ENCODE data around the gene MSMP.

Gene MSMP

DNA sequence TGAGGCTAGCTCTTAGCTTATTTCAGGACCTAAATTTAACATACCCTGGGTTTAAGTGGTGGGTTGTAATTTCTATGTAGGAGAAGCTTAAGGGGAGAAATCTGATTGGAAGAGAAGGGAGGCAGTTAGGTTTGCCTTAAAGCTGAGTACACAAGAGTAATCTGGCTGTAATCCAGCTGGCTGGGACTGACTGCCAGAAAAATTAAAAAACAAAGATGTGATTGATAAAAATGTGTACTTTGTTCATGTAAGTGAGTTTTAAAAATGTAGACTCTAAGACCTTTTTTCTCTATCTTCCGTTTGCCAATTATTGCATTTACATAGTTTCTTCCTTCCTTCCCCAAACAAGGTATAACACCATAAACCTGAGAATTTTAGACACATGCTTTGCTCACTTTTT is 17.5 kb upstream of the MSMP start:
- no peak for DNase-seq (ENCODE audit: low read depth, low spot score)

DNA sequence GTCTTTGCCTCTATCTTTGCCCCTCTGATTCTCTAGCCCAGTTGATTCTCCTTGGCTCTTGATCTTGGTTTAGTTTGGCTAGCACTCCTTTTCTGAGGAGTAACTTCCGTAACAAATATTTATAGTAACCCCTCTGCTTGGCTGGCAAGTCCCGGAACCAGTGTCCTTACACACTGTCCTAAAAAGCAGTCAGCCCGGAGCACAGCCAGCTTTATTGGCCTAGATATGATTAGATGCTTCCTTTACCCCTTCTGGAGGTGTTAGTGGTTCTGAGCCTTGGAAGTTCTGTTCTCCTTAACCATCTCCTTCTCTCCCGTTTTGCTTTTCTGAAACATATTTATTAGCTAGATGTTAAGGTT is 17.0 kb upstream of the MSMP start:
- no peak for DNase-seq (ENCODE audit: low read depth, low spot score)

DNA sequence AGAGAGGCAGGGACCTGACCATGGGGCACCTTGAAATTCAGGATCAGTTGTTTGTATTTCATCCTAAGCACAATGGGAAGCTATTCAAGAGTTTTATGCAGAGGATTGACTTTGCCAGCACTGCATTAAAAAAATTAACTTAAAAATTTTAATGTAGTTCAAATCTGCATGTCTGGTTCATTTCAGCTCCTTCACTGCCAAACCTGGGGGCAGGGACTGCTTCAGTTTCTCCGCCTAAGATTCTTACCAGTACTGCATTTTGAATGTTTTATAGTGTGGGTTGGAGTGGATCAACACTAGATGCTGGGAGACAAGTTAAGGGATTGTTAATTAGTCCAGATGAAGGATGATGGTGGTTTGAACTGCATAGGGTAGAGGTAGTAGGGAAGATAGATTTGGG is 15.7 kb upstream of the MSMP start:
- DNase-seq (ENCODE audit: low read depth, low spot score) = no peak

DNA sequence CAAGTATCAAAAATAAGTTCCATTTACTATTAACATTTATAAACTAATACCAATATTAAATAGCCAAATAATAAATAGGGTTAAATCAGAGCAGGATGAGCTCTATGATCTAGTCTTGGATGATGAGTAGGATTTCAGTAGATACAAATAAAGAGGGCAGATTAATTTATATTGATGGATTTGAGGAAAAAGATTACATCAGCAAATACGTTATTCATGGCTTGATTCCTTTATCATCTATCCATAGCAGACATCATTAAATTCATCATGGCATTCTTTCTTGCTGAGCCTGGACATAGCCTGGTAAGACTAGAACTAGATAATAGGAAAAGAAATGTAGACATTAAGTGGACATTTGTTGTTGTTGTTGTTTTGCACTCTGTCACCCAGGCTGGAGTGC is 13.4 kb upstream of the MSMP start:
- no peak for DNase-seq (ENCODE audit: low read depth, low spot score)

DNA sequence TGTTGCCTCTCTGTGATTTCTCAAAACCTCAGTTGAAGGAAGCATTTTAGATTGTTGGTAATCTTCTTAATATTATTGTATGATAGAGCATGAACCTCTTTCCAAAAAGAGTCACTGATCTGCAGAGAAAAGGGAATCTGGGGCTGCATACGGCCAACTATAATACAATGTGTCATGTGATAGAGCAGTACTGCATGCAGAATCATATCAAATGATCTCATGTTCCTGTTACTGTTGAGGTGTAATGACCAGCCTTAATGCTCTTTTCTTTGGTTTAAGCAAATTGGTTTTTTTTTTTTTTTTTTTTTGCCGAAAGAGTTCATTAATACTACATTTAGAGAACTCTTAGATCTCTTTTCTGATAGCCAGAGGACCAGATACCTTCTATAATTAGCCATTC is 12.9 kb upstream of the MSMP start:
- no peak for DNase-seq (ENCODE audit: low read depth, low spot score)

DNA sequence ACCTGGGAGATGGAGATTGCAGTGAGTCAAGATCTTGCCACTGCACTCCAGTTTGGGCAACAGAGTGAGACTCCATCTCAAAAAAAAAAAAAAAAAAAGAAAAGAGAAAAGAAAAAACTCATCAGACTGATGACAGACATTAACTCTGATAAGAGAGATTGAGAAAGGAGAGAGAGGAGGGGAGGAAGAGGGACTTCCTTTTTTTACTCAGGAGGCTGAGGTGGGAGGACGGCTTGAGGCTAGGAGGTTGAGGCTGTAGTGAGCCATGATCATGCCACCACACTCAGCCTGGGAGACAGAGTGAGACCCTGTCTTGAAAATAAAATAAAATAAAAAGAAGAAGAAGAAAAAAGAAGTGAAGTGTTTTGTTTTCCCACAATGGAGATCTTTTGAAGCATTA is 9.7 kb upstream of the MSMP start:
- DNase-seq (ENCODE audit: low read depth, low spot score) = no peak

DNA sequence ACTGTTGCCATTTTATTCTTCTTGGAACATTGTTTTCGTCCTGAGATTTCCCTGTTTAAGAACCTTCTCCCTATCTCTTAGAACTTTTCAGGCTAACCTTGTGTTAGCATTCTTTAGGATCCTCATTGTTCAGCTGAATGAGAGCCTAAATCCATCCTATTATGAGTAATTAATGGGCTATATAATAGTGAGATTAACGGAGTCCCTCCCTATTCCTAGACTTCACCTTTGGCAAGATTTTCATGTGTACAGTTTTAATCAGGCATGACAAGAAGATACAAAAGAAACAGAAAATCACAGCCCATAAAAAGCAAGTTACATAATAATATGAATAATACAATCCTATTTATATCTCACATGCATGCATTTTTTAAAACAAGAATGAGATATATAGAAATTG is 9.1 kb upstream of the MSMP start:
- DNase-seq (ENCODE audit: low read depth, low spot score) = no peak

DNA sequence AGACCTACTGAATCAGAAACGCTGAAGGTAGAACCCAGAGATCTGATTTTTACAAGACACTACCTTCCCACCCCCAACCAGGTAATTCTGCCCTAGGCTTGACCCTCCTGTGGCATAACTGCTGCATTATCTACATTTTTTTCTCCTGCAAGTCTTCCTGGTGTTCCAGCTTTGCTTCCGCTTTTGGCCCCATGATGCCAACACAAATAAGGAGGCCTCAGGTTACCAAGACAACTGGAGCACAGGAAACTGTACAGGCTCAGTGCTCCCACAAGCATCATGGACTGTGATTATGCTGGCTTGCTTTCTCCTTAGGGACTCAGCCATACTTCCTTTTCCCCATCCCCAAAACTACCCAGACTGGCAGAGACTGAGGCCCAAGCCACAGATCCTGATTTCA is 6.6 kb upstream of the MSMP start:
- no peak for DNase-seq (ENCODE audit: low read depth, low spot score)

DNA sequence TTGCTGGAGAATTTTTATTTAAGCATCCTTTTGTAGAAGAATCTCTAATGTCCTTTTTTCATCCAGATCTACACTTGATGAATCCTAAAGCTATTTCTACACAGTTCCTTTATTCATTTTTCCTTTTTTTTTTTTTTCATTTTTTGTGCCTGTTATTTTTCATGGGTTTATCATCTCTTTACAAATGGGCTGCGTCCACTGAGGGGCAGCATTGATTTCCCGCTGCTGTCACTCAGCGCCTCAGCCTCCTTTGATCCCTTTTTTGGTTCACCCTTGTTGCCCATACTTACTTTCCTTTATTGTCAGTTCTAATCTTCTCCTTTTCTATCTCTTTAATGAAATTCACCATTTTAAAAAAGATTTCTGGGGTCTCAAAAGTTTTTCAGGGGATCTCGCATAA is 5.7 kb upstream of the MSMP start:
- DNase-seq (ENCODE audit: low read depth, low spot score) = no peak

DNA sequence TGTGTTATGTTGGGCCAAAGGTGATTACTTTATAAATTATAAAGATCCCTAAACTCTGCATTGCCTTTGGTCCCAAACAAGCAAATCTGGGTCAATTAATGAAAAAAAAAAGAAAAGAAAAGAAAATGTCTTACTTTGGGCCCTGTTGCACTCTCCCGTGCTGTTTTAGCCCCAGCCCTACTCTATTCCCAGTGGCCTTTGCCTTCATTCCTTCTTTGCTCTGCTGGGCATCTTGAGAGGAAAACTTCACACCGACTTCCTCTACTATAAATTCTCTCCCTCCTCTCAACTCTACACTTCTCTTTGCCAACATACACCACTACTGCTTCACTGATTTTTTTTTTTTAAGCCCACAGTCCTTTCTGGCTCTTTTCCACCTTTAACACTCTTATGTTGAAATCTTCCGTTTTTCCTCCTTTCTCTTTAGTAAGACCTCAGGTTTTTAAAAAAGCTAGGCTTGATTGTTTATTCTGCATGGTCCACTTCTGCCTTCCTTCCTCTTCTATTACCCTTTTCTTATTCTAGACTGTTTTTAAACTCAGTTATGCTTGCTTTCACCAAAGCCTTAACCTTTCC is 4.5 kb upstream of the MSMP start:
- no peak for DNase-seq (ENCODE audit: low read depth, low spot score)

DNA sequence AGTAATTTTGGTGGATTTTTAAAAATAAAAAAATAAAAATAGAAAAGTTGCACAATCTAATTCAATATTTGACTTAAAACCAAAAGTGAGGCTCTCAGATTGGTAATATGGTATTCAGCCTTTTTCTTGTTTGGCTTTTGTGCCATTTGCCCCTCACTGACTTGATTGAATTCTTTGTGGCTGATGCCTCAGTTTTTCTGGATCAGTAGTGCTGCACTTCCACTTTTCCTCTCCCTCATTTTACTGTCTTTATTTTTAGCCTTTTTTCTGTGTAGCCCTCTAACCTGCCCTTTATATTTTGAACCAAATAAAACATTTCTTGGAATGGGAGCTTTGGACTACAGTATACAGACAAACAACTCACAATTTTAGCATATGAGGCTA is 3.8 kb upstream of the MSMP start:
- no peak for DNase-seq (ENCODE audit: low read depth, low spot score)

DNA sequence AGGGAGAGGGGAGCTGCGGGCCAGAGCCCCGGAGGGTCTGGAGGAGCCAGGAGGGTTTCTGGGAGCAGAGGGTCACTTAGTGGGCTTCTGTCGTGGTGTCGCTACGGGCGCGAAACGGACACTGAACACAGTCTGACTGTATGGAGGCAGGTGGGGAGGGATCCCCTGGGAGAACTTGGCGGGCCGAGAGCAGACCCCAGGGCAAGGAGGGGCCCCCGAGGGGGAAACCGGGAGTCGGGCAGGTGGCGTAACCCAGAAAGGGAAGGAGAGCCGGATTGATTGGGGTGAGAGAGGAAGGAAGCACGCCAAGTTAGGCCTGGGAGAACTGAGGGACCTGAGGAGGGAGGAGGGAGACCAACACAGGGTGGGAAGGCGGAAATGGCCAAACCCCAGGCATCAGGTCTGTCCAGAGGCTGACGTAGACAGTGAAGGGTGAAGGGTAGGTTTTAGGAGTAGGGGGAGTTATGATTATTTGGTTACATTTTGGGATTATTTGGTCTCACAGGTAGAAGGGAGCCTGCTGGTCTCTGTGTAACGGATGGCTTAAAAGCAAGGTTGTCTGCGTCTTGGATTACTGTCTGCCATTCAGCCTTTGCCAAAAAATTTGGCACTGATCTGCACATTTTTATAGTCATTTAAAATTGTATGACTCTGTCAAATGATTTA is 3.3 kb upstream of the MSMP start:
- peak; percentile 63 for DNase-seq (ENCODE audit: low read depth, low spot score)

DNA sequence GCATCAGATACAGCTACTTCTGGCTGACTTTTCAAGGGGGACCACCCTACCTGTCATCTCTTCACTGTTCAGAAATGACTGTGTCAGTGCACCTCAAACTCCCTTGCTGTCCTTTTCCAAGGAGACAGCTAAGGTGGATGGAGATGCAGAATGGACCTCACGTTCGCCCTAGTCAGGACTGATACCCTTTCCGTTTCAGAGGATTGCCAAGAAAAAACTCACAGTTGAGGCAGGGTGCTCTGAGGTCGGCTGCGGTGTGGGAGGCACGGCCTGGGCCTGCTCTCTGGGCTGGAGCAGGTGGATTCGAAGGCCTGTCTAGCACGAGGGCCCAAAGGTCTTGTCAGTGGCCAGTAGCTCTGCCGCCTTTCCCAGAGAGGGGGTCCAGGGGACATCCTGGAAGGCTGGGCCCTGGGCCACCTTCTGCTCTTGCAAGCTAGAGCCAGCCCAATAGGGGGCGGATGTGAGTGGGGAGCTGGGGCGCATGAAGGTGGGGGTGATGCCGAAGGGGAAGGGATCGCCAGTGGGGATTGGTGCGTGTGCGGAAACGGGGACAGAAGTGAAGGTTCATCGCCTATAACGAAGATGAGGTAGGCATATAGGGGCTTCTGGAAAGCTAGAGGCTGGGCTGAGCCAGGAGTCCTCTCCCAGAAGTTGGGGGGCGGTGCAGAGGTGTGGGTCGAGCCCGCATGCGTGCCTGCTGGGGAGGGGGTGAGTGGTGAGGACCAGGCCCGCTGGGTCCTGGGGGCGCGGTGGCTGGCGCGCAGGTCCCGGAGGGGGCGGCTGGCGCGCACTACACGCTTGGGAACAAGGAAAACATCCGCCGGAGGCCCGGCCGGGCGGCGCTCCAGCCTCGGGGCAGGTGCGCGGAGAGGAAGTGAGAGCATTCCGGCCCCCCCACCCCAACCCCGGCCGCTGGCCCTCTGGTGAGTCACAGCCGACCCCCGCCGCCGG is 2.5 kb upstream of the MSMP start:
- peak; percentile 71 for DNase-seq (ENCODE audit: low read depth, low spot score)

DNA sequence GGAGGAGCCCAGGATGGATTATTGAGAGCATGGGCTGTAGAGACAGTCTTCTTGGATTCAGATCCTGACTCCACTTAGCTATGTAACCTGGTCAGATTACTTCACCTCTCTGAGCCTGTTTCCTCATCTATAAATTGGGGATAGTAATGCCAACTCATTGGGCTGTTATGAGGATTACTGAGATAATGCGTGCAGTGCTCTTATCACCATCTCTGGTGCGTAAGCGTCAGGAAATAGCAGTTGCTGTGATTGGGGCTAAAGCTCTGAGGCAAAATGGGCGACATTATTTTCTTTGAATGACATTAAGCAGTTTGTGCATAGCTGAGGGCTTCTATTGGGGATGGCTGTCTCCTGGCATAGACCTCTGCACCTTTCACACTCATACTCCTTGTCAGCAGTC is 995 bp upstream of the MSMP start:
- DNase-seq (ENCODE audit: low read depth, low spot score) = no peak

DNA sequence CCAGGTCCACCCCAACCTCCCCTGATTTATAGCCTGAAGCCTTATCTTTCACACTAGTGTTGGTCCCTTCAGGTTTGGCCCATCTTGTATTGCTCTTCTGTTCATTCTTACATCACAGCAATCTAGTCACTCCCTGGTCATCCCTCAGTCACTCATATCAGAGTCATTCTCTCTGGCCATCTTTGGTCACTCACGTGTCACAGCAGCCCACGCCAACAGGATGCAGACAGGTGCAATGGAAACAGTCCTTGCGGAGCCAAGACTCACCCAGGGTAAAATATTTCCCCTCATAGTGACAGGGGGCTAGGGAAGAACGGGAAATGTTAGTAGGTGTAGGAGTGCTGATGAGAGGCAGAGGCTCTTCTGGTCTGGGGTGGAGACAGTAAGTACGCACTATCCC is 610 bp downstream of the MSMP start:
- DNase-seq (ENCODE audit: low read depth, low spot score) = no peak

DNA sequence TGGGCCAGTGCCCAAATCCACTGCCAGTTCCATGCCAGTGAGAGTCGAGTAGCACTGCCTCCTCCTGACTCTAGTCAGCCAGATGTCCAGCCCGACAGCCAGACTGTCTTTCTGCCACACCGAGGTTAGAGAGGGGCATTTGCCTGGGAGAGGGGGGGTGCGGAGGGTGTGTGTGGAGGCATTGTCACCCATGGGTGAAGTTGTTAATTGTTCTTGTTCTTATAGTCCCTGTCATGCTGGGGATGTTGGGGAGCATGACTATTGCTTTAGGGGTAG is 3.9 kb downstream of the MSMP start:
- DNase-seq (ENCODE audit: low read depth, low spot score) = no peak

DNA sequence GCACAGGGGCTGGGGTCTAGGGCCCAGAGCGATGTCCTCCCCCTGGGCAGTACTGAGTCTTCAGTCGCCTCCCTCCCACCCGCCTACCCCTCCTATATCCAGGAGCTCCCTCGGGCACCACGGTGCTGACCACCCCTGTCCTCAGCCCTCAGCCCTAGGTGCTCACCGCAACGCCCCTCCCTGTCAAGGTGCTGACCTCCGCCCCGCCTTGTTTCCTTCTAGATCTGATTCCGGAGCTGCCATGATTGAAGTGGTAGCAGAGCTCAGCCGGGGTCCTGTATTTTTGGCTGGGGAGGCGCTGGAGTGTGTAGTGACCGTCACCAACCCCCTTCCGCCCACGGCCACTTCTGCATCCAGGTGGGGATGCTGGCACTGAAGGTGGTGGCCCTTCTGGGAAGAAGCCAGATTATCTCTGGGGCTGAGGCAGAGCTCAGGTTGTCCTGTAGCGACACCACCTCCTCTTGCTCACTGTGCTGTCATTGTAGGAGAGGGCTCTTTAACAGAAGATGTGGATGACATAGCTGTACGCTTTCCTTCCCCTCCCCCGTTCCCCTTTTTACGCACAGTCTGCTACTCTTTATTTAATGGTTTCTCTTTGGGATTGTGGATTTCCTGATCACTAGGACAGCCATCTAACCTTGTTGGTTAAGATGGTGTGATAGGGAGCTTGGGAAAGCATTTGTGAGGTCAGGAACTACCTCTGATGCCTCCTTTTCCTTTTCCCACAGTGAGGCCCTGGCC is 4.4 kb downstream of the MSMP start:
- DNase-seq (ENCODE audit: low read depth, low spot score) = no peak

DNA sequence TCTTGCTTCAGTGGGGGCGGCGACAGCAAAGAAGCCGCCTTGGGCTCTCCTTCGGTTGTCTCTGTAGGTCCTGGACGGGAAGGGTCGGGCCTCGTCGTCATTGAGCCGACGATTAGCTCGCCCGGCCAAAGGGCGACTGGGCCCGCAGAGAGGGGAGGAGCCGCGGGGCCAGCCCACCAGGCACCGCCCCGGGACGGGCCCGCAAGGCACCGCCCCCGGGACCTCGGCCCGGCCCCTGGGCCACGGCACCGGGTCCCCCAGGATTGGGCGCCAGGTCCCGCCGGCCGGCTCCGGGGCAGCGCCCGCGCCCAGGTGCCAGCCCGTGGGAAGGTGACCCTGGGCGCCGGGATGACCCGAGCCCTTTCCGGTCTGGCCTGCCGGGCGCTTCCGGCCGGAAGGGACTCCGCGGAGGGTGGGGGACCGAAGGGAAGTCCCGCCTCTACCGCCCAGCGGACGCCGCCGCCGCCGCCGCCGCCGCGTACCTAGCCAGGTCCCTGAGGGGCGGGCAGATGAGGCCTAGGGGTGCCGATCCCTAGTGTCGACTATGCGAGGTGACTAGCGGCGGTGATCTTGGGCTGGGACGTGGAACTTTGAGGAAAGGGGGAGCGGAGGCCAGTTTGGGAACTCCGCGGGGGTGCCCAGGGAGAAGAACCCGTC is 5.1 kb downstream of the MSMP start, which contains the start of the genes GBA2 and RGP1:
Gene GBA2 (minus strand): TSS at position 371 of the 657 bp plus-strand sequence. CDS start 524 bp downstream, outside the sequence.
Gene RGP1 (plus strand): TSS at position 430 of the 657 bp plus-strand sequence. CDS start 469 bp downstream, outside the sequence.
- DNase-seq (ENCODE audit: low read depth, low spot score) = peak; percentile 78

DNA sequence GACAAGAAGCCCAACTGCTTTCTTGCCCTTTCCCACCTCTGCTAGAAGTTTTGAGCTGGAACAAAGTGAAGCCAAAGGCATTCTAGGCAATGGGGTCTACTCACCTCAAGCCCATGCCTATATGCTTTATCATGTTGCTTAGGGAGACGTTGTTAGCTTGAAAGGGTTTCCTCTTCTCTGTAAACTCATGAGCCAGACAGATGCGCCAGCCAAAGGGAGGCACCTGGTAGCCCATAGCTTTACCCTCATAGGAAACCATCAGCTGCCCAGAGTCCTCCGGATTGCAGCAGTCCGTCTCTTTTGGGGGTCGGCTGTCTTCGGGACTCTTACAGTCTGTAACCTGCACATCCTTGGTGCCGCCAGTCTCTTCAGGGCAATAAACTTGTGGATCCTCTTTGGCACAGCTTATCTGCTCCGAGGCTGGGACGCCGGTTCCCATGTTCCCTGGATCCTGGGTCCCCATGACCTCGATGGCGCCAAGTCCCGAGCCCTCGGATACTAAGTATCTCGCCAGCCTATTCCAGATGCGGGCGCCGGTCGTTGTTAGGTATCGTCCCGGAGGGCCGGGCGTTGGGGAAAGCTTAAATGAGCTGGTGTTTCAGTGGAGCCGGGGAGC is 5.7 kb downstream of the MSMP start:
- no peak for DNase-seq (ENCODE audit: low read depth, low spot score)

DNA sequence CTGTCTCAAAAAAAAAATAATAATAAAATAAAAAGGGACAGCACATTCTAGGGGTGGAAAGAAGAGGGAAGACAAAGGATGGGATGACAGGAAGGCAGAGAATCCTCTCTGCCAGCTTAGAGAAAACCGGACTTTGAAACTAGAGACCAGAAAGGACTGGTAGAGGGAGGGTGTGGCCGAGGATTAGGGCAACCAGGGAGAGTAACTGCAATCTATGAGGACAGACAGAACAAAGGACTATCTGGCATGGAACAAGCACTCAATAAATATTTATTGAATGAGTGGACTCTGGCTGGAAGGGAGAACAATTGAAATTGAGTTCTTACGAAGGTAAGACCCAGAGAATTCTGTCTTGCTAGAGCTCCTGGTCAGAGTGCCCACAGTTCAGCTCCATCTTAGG is 7.5 kb downstream of the MSMP start:
- DNase-seq (ENCODE audit: low read depth, low spot score) = no peak

DNA sequence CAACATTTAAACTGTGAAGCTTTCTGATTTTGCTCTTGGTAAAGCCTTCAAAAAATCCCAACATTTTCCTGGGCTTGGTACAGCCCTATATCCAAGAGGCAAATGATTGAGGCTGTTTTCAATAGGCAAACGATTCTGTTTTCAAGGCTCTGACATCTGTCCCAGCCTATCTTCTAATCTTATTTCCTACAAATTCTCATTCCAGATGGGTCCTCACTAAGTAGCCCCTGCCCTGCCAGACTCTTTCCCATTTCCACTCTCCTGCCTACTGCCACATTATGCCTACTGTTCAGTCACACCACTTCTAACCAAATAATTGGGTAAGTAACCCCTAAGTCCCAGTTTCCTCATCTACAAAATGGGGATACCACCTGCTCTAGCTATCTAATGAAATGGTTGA is 8.5 kb downstream of the MSMP start:
- DNase-seq (ENCODE audit: low read depth, low spot score) = no peak
